DND-41 (cell line): Measurements from ENCODE around the gene AP3D1.

ENCODE experiments used
- ATAC-seq: fragments of 200-7000 bp; cut with Tn5 transposase; 3 replicates; pipeline ENCODE4 v1.9.1; 2021; ENCODE audit warnings: low read depth; ENCODE audit not compliant: insufficient read depth
- DNase-seq: peaks from one replicate; pipeline ENCODE4 v3.0.0-alpha.2; 2020
- H2AFZ ChIP-seq: 2 replicates; pipeline ENCODE4 v1.6.0; 2012; ENCODE audit warnings: low read depth, low read length
- H3K27ac ChIP-seq: 2 replicates; pipeline ENCODE4 v1.5.1; 2012; ENCODE audit warnings: low read length, inconsistent platforms
- H3K27me3 ChIP-seq: fragments of 200-600 bp; sonication (generic); 2 replicates; pipeline ENCODE4 v1.6.0; 2012; ENCODE audit warnings: low read length, mild to moderate bottlenecking, inconsistent platforms; ENCODE audit not compliant: insufficient read depth, poor library complexity
- H3K36me3 ChIP-seq: 2 replicates; pipeline ENCODE4 v1.5.1; 2012; ENCODE audit warnings: low read length, inconsistent platforms; ENCODE audit not compliant: insufficient read depth
- H3K4me1 ChIP-seq: 2 replicates; pipeline ENCODE4 v1.5.1; 2012; ENCODE audit warnings: mild to moderate bottlenecking, low read length; ENCODE audit not compliant: insufficient read depth
- H3K4me2 ChIP-seq: 2 replicates; pipeline ENCODE4 v1.6.0; 2012; ENCODE audit warnings: mild to moderate bottlenecking, moderate library complexity, low read length, inconsistent platforms; ENCODE audit not compliant: insufficient read depth
- H3K4me3 ChIP-seq, 2 experiments: fragments of 200-600 bp in 1 of 2; shearing (Covaris generic) in 1 of 2; 2 replicates each; pipeline ENCODE4 v1.5.1; 2012 to 2016; ENCODE audit warnings: inconsistent platforms in 2 of 2, low read length in 2 of 2, mild to moderate bottlenecking in 2 of 2, low read depth in 1 of 2, moderate library complexity in 1 of 2
- H3K79me2 ChIP-seq: 2 replicates; pipeline ENCODE4 v1.6.0; 2012; ENCODE audit warnings: low read length, inconsistent platforms; ENCODE audit not compliant: insufficient read depth
- H3K9ac ChIP-seq: 2 replicates; pipeline ENCODE4 v1.6.0; 2012; ENCODE audit warnings: low read depth, mild to moderate bottlenecking, inconsistent platforms, low read length, moderate library complexity
- H3K9me3 ChIP-seq: 2 replicates; pipeline ENCODE4 v1.5.1; 2012; ENCODE audit warnings: low read length, moderate library complexity, mild to moderate bottlenecking, inconsistent platforms; ENCODE audit not compliant: insufficient read depth, severe bottlenecking
- H4K20me1 ChIP-seq: 2 replicates; pipeline ENCODE4 v1.6.0; 2012; ENCODE audit warnings: low read length; ENCODE audit not compliant: insufficient read depth
- EZH2 ChIP-seq: IDR thresholded peaks from 3 replicates; pipeline ENCODE4 v1.6.1; 2012; ENCODE audit warnings: borderline replicate concordance, low read depth, mild to moderate bottlenecking, moderate library complexity, low read length, inconsistent platforms; ENCODE audit not compliant: severe bottlenecking
- TF ChIP-seq, protein P1 (sequence below): IDR thresholded peaks from 2 replicates; pipeline ENCODE4 v1.5.1; 2012; ENCODE audit warnings: borderline replicate concordance, low read length, moderate library complexity, mild to moderate bottlenecking; ENCODE audit not compliant: poor library complexity, severe bottlenecking; ENCODE audit errors: extremely low read depth

AP3D1 gene

DNA sequence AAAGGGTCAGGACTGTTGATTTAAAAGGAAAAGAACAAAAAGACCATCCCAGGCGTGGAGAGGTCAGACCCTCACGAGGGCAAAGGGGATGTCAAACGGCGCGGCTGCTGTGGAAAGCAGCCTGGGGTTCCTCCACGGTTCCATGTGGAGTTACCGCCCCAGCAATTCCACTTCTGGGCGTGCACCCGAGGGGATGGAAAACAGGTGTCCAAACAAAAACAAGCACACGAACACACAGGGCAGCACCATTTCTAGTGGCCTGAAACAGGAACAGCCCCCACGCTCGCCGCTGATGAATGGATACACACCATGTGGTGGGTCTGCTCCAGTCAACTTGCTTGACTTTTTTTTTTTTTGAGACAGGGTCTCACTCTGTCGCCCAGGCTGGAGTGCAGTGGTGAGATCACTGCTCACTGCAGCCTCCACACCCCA is 11.2 kb downstream of the AP3D1 start:
- no peaks in the 10 kb centered on the region for H3K9me3 ChIP-seq
- ATAC-seq (no peak), DNase-seq (no peak)
- H4K20me1 ChIP-seq, result peaks cover 52% of the 10 kb centered on the region
- no peak overlapping the region for H3K4me3 ChIP-seq
- H2AFZ ChIP-seq, result no peak overlapping the region
- no peak overlapping the region for H3K4me2 ChIP-seq
- H3K27me3 ChIP-seq, result no peaks in the 10 kb centered on the region
- no peak overlapping the region for H3K27ac ChIP-seq
- no peak for TF ChIP-seq EZH2
- TF ChIP-seq, protein P1, sequence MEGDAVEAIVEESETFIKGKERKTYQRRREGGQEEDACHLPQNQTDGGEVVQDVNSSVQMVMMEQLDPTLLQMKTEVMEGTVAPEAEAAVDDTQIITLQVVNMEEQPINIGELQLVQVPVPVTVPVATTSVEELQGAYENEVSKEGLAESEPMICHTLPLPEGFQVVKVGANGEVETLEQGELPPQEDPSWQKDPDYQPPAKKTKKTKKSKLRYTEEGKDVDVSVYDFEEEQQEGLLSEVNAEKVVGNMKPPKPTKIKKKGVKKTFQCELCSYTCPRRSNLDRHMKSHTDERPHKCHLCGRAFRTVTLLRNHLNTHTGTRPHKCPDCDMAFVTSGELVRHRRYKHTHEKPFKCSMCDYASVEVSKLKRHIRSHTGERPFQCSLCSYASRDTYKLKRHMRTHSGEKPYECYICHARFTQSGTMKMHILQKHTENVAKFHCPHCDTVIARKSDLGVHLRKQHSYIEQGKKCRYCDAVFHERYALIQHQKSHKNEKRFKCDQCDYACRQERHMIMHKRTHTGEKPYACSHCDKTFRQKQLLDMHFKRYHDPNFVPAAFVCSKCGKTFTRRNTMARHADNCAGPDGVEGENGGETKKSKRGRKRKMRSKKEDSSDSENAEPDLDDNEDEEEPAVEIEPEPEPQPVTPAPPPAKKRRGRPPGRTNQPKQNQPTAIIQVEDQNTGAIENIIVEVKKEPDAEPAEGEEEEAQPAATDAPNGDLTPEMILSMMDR, result no peak
- H3K36me3 ChIP-seq, result peaks cover 61% of the 10 kb centered on the region
- H3K79me2 ChIP-seq, result peaks cover 90% of the 10 kb centered on the region
- H3K4me1 ChIP-seq, result 0 out of 2 replicates have a peak, but pooled peaks cover under 1% of the 10 kb centered on the region
- no peak overlapping the region for H3K9ac ChIP-seq

DNA sequence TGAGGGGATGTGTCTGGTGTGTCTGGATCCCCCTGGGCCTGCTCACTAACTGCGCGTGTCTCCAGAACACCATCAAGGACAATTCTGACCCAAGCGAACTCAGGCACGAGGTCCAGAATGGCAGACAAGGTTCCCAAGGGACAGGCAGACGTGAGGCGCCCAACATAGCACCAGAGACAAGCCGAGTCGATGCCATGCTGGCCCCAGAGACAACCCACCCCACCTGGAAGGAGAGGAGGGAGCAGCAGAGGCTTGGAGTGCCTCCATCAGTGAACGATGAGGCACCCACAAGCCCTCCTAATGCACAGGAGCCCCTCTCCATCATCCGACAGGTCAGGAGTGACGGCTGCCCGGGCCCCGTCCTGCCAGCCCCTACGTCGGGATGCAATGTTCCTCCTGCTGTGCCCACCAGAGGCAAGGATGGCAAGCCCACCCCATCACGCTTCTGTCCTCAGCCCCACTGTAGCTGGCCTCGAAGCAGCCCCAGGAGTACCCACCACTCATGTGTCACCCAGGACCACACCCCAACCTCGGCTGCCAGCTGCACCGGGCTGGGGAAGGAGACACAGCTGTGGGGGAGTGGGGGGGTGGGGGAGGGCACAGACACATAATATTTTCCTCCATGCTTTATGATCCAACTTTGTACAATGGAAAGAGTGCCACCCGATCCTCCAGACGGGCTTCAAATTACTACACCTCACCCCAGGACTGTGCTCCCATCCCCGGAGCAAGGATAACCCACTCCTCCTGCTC is 11.8 kb downstream of the AP3D1 start:
- H3K27me3 ChIP-seq, result no peaks in the 10 kb centered on the region
- H3K9me3 ChIP-seq, result no peaks in the 10 kb centered on the region
- TF ChIP-seq EZH2, result no peak
- TF ChIP-seq, protein P1, result no peak
- ATAC-seq (no peak), DNase-seq (no peak)
- no peak overlapping the region for H2AFZ ChIP-seq
- no peak overlapping the region for H3K27ac ChIP-seq
- H3K9ac ChIP-seq, result no peak overlapping the region
- no peak overlapping the region for H3K4me2 ChIP-seq
- peaks cover 84% of the 10 kb centered on the region for H3K79me2 ChIP-seq
- peaks cover 46% of the 10 kb centered on the region for H4K20me1 ChIP-seq
- H3K4me1 ChIP-seq, result no peaks in the 10 kb centered on the region
- H3K4me3 ChIP-seq, result no peak overlapping the region
- H3K36me3 ChIP-seq, result peaks cover 57% of the 10 kb centered on the region

- Histone ChIP-seq H4K20me1 (peaks cover 39% of the 10 kb centered on the region), H3K9me3 (no peaks in the 10 kb centered on the region), H3K4me1 (no peaks in the 10 kb centered on the region), H3K79me2 (peaks cover 75% of the 10 kb centered on the region), H3K36me3 (peaks cover 55% of the 10 kb centered on the region), H2AFZ (no peak overlapping the region), H3K4me3 (no peak overlapping the region), H3K9ac (no peak overlapping the region), H3K4me2 (no peak overlapping the region), H3K27ac (no peak overlapping the region), H3K27me3 (no peaks in the 10 kb centered on the region)
- DNase-seq (no peak), ATAC-seq (no peak)
- TF ChIP-seq, protein P1, result no peak
- TF ChIP-seq EZH2, result no peak
These were observed 13.2 kb downstream of the AP3D1 start for GRCh38 chr19:2138061-2138728.
